Hepatocyte (in vitro differentiated cells): ENCODE results near the gene RPP25. TPM values are rescaled to one million over a fixed set of nuclear protein-coding genes. Genes with fewer than 3 reads are reported as not detected.

Experiments
- DNase-seq: peaks from one replicate; pipeline ENCODE4 v3.0.0-alpha.2; 2016; ENCODE audit warnings: low spot score
- H2AFZ ChIP-seq: fragments of 200-600 bp; sonication (generic); 2 replicates; pipeline ENCODE4 v1.6.0; 2016; ENCODE audit warnings: antibody characterized with exemption, mild to moderate bottlenecking
- H3K27ac ChIP-seq: fragments of 200-600 bp; sonication (generic); 2 replicates; pipeline ENCODE4 v1.5.1; 2016; ENCODE audit warnings: mild to moderate bottlenecking
- H3K27me3 ChIP-seq: fragments of 200-600 bp; sonication (generic); 2 replicates; pipeline ENCODE4 v1.6.1; 2016
- H3K36me3 ChIP-seq: fragments of 200-600 bp; sonication (generic); replicated peaks from 2 replicates; pipeline ENCODE4 v1.5.1; 2016; ENCODE audit warnings: low read depth; ENCODE audit not compliant: insufficient read depth
- H3K4me1 ChIP-seq: fragments of 200-600 bp; sonication (generic); 2 replicates; pipeline ENCODE4 v1.5.1; 2016; ENCODE audit warnings: mild to moderate bottlenecking, moderate library complexity; ENCODE audit not compliant: insufficient read depth
- H3K4me2 ChIP-seq: fragments of 200-600 bp; sonication (generic); 2 replicates; pipeline ENCODE4 v1.6.0; 2016
- H3K4me3 ChIP-seq: fragments of 200-600 bp; sonication (generic); 2 replicates; pipeline ENCODE4 v1.5.1; 2016; ENCODE audit warnings: mild to moderate bottlenecking
- H3K79me2 ChIP-seq: fragments of 200-600 bp; sonication (generic); 2 replicates; pipeline ENCODE4 v1.6.0; 2017; ENCODE audit warnings: mild to moderate bottlenecking
- H3K9me2 ChIP-seq: fragments of 200-600 bp; sonication (generic); replicated peaks from 2 replicates; pipeline ENCODE4 v1.6.0; 2017; ENCODE audit warnings: mild to moderate bottlenecking; ENCODE audit not compliant: insufficient read depth
- H3K9me3 ChIP-seq: fragments of 200-600 bp; sonication (generic); 2 replicates; pipeline ENCODE4 v1.5.1; 2016; ENCODE audit warnings: low read depth, mild to moderate bottlenecking
- H4K20me1 ChIP-seq: fragments of 200-600 bp; sonication (generic); 2 replicates; pipeline ENCODE4 v1.6.0; 2016; ENCODE audit warnings: mild to moderate bottlenecking; ENCODE audit not compliant: insufficient read depth, poor library complexity, severe bottlenecking
- EZH2 ChIP-seq: fragments of 200-600 bp; sonication (generic); IDR thresholded peaks from 2 replicates; pipeline ENCODE4 v1.6.1; 2016; ENCODE audit warnings: antibody characterized with exemption, mild to moderate bottlenecking, borderline replicate concordance
- EZH2phosphoT487 ChIP-seq: fragments of 200-600 bp; sonication (generic); IDR thresholded peaks from one replicate; pipeline ENCODE4 v1.6.1; 2018; ENCODE audit warnings: antibody characterized with exemption, mild to moderate bottlenecking, low read depth, moderate library complexity; ENCODE audit not compliant: unreplicated experiment, severe bottlenecking
- WGBS: methylation state at CpG from one replicate; pipeline ENCODE4 v1.1.6; 2016; ENCODE audit warnings: low lambda C conversion rate; ENCODE audit errors: missing lambda C conversion rate; 5-methylcytosine and 5-hydroxymethylcytosine counted together
- polyA plus RNA-seq: library from polyadenylated mRNA; unstranded; fragments of >200 nt; fragmentation: Nextera tagmentation; extraction: Ambion mirVana; gene quantifications from 2 replicates; pipeline ENCODE4 v1.2.1, GENCODE V29; 2016
- total RNA-seq: library from RNA; depleted of rRNA; stranded (reverse); fragments of >200 nt; gene quantifications from 2 replicates; pipeline ENCODE4 v1.2.3, GENCODE V29; 2014
- TF ChIP-seq, protein P1 (sequence below): fragments of 200-600 bp; sonication (generic); IDR thresholded peaks from 2 replicates; pipeline ENCODE4 v1.5.1; 2016; ENCODE audit warnings: antibody characterized with exemption, mild to moderate bottlenecking; ENCODE audit not compliant: poor library complexity

Gene RPP25
- total and polyA plus RNA-seq, 2 experiments from 2014 or later, result 22.7 to 60.4 TPM

DNA sequence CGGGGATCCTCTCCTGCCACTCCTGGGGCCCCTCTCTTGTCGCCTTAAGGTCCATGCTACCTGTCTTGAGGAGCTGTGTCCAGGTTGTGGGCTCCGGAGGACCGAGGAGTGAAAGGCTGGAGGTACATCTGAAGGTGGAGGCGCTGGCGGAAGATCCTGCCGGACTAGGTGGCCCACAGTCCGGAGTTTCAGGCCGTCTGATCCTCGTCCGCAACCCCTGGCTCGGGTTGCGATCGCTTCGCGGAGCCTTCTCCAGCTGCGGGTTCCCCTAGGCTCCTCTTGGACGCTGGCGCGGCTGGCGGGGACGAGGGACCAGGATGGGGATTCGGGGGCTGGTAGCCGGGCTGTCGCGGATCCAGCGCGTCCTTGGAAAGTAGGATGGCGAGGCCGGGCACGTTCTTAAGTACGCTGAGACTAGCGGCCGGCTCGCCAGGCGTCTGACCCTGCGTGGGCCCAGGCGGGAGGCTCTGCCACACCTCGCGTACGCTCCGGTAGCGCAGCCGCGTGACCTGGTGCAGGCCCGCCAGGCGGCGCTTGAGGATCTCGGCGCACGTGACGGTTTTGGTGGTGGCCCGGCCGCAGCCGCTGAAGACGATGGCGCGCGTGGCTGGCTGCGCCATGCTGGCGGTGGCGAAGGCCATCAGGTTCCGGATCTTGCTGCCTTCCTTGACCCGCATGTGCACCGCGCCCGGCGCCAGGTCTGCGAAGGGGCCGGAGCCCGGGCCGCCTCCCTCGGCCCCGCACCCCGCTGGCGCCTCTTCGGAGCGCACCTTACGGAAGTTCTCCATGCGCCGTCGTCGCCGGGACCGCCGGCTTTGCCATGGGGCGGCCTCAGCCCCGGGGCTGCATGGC, 550 bp downstream of the RPP25 start:
- Histone ChIP-seq H3K36me3 (no peaks in the 10 kb centered on the region), H3K27ac (peak overlapping the region; percentile 90), H3K4me1 (peaks cover 43% of the 10 kb centered on the region), H3K27me3 (peaks cover 36% of the 10 kb centered on the region), H3K9me2 (no peaks in the 10 kb centered on the region), H3K79me2 (peaks cover 11% of the 10 kb centered on the region), H3K9me3 (no peaks in the 10 kb centered on the region), H3K4me2 (peak overlapping the region; percentile 97), H4K20me1 (peaks cover 3% of the 10 kb centered on the region), H2AFZ (peak overlapping the region; percentile 95), H3K4me3 (peak overlapping the region; percentile 76)
- peak; percentile 90 for DNase-seq
- TF ChIP-seq, protein P1, sequence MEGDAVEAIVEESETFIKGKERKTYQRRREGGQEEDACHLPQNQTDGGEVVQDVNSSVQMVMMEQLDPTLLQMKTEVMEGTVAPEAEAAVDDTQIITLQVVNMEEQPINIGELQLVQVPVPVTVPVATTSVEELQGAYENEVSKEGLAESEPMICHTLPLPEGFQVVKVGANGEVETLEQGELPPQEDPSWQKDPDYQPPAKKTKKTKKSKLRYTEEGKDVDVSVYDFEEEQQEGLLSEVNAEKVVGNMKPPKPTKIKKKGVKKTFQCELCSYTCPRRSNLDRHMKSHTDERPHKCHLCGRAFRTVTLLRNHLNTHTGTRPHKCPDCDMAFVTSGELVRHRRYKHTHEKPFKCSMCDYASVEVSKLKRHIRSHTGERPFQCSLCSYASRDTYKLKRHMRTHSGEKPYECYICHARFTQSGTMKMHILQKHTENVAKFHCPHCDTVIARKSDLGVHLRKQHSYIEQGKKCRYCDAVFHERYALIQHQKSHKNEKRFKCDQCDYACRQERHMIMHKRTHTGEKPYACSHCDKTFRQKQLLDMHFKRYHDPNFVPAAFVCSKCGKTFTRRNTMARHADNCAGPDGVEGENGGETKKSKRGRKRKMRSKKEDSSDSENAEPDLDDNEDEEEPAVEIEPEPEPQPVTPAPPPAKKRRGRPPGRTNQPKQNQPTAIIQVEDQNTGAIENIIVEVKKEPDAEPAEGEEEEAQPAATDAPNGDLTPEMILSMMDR, result peak; percentile 48
- TF ChIP-seq EZH2, result no peak
- TF ChIP-seq EZH2phosphoT487, result no peak
- WGBS, result 6% methylated on average over 70 of the region's 88 CpGs

DNA sequence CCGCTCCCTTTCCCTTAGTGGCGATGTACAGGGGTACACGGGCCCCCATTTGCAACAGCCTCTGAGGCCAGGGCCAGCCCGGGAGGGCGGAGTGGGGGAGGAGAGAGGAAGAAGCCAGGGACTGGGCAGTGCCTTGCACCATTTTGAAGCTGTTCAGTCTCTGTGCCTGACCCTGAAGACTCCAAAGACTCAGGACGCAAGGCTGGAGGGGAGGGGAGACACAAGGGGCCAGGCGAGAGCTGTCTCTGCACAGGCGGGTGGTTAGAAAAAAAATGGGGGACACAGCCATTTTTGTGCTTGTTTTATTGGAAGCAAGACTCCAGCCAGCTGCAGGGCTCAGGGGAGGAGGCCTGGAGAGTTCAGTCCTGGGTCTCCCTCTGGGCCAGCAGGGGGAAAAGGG, 1.6 kb downstream of the RPP25 start:
- Histone ChIP-seq H3K27ac (peak overlapping the region; percentile 90), H3K36me3 (no peaks in the 10 kb centered on the region), H3K4me2 (peak overlapping the region; percentile 97), H3K79me2 (peaks cover 11% of the 10 kb centered on the region), H3K4me3 (peak overlapping the region; percentile 76), H3K4me1 (peaks cover 43% of the 10 kb centered on the region), H4K20me1 (peaks cover 3% of the 10 kb centered on the region), H2AFZ (no peak overlapping the region), H3K9me2 (no peaks in the 10 kb centered on the region), H3K9me3 (no peaks in the 10 kb centered on the region), H3K27me3 (peaks cover 28% of the 10 kb centered on the region)
- WGBS, result 50% methylated on average over 8 of the region's 8 CpGs
- peak; percentile 27 for DNase-seq
- TF ChIP-seq EZH2, result no peak
- no peak for TF ChIP-seq EZH2phosphoT487
- TF ChIP-seq, protein P1, result no peak

DNA sequence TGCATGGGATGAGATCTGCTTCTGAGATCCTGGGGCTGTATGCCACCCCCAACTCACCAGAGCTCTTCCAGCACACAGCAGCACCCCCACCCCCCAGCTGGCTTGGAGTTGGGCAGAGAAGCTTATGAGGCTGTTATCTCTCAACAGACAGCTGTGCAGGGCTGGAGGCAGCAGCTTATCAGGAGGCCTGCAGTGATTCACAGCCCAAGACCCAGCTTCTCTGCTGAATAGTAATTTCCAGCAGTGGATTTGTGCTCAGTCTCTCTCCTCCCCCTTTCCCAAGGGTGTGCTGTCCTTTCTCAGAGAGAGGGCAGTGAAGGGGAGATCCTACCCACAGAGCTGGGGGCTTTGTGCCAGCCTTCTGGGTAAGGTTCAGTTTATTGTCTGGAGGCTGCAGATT, 2.1 kb downstream of the RPP25 start:
- peaks cover 23% of the 10 kb centered on the region for H3K27me3 ChIP-seq
- H3K27ac ChIP-seq, result peak overlapping the region; percentile 90
- H3K4me2 ChIP-seq, result peak overlapping the region; percentile 97
- peaks cover 11% of the 10 kb centered on the region for H3K79me2 ChIP-seq
- H3K4me1 ChIP-seq, result peaks cover 43% of the 10 kb centered on the region
- H3K4me3 ChIP-seq, result peak overlapping the region; percentile 76
- peak; percentile 86 for DNase-seq
- H3K9me3 ChIP-seq, result no peaks in the 10 kb centered on the region
- no peak overlapping the region for H2AFZ ChIP-seq
- peaks cover 3% of the 10 kb centered on the region for H4K20me1 ChIP-seq
- no peak for TF ChIP-seq EZH2phosphoT487
- TF ChIP-seq EZH2, result no peak
- TF ChIP-seq, protein P1, result no peak
- no peaks in the 10 kb centered on the region for H3K36me3 ChIP-seq
- no peaks in the 10 kb centered on the region for H3K9me2 ChIP-seq
